ENCODE data around the gene TLK2.

GRCh38 chr17:62652251-62653001, 173.8 kb downstream of the TLK2 start:
- TF ChIP-seq CTCF (conservative IDR thresholded peaks at IDR 0.05; ENCODE audit: low read depth, low read length) (no peak), EZH2phosphoT487 (IDR thresholded peaks at IDR 0.05; ENCODE audit: borderline replicate concordance, low read length) (no peak)

Measured in PC-3 (cell line).